CD4-positive, alpha-beta T cell treated with Interleukin-6 for 4 hours (primary cell): Measurements from ENCODE around the gene RGS16.

Source experiments
- DNase-seq: peaks from one replicate; pipeline ENCODE4 v3.0.0-alpha.2; 2020; ENCODE audit warnings: mixed read lengths

RGS16 gene

GRCh38 chr1:182570611-182570970 is 33.6 kb downstream of the RGS16 start:
- no peak for DNase-seq

- DNase-seq: no peak
Observed at GRCh38 chr1:182569939-182570610, 34.1 kb downstream of the RGS16 start.

GRCh38 chr1:182568647-182569284 is 35.4 kb downstream of the RGS16 start:
- no peak for DNase-seq

- DNase-seq: no peak
Observed at GRCh38 chr1:182567629-182568028, 36.6 kb downstream of the RGS16 start.

GRCh38 chr1:182565537-182565936 is 38.7 kb downstream of the RGS16 start:
- no peak for DNase-seq

- no peak for DNase-seq
Observed at GRCh38 chr1:182564406-182565004, 39.7 kb downstream of the RGS16 start.

GRCh38 chr1:182563095-182563494 is 41.1 kb downstream of the RGS16 start:
- no peak for DNase-seq

- DNase-seq: no peak
Observed at GRCh38 chr1:182561456-182561855, 42.7 kb downstream of the RGS16 start.

GRCh38 chr1:182560392-182560984 is 43.7 kb downstream of the RGS16 start:
- no peak for DNase-seq

- no peak for DNase-seq
Observed at GRCh38 chr1:182556279-182556678, 47.9 kb downstream of the RGS16 start.

GRCh38 chr1:182555493-182555892 is 48.7 kb downstream of the RGS16 start:
- DNase-seq: no peak

- DNase-seq: no peak
Observed at GRCh38 chr1:182552527-182552926, 51.7 kb downstream of the RGS16 start.

- DNase-seq: no peak
Observed at GRCh38 chr1:182549811-182550210, 54.4 kb downstream of the RGS16 start.

GRCh38 chr1:182549346-182549745 is 54.8 kb downstream of the RGS16 start:
- DNase-seq: no peak
